ENCODE data around the gene PTGR3.

Gene PTGR3, protein sequence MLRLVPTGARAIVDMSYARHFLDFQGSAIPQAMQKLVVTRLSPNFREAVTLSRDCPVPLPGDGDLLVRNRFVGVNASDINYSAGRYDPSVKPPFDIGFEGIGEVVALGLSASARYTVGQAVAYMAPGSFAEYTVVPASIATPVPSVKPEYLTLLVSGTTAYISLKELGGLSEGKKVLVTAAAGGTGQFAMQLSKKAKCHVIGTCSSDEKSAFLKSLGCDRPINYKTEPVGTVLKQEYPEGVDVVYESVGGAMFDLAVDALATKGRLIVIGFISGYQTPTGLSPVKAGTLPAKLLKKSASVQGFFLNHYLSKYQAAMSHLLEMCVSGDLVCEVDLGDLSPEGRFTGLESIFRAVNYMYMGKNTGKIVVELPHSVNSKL

GRCh38 chr18:75209129-75209950 lies at the start of gene PTGR3:
Gene PTGR3 (minus strand): TSS chr18:75209139. CDS start chr18:75209058, 81 bp downstream.
- peak; percentile 91 for DNase-seq

- DNase-seq: no peak
Measured at GRCh38 chr18:75257605-75258004, 48.7 kb upstream of the PTGR3 start.

DNA sequence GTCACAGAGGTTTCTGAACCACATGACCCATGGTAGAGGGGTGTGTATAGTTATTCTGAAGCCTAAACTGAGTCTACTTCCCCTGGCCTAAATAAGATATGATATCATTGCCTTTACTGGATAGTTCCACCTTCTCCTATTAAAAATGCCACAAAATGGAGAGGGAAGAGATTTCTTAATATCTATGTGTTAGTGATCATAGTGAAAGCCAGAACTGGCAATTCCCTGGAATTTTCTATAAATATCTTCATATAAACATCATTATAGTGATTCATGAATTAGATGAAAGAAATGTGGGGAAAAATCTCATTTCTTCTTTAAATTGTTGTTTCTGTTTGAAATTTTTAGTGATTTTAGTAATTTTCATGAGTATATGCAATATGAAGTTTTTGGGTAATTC lies 47.4 kb upstream of the PTGR3 start:
- DNase-seq: no peak

DNA sequence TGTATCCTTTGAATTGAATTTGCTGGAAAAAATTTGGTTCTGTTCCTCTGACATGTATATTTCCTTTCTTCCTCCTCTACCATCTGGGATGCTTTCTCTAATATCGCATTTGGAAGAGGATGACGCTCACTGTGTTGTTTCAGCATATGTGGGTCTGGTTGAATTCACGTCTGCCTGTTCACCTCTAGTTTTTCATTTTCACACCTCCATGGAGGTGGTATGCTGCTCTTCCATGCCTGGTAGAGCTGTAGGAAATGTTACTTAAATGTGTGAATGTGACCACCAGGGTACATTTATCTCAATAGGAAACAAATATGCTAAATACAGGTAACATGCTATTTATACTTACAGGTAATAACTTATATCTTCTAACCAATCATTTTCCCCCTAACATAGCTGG lies 46.2 kb upstream of the PTGR3 start:
- DNase-seq: no peak

GRCh38 chr18:75253784-75254183 lies 44.8 kb upstream of the PTGR3 start:
- no peak for DNase-seq

DNA sequence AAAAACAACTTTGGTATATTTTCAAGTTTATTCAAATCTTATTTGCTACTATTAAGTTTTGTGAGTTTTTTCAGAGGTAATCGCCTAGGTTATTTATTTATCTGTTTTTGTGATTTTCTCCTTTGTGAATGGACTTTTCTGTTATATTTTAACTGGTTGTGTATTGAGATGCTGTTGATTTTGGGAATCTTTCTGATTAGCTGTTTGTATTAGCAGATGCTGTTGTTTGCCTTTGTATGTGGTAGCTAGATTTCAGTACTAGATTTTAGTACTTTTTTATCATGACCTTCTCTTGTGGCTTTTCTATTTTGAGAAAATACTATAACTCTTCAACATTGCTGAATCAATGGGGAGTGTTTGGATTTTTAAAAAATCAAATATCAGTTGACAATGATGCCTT lies 44.1 kb upstream of the PTGR3 start:
- DNase-seq: no peak

- no peak for DNase-seq
Measured at GRCh38 chr18:75252136-75252535, 43.2 kb upstream of the PTGR3 start.

DNA sequence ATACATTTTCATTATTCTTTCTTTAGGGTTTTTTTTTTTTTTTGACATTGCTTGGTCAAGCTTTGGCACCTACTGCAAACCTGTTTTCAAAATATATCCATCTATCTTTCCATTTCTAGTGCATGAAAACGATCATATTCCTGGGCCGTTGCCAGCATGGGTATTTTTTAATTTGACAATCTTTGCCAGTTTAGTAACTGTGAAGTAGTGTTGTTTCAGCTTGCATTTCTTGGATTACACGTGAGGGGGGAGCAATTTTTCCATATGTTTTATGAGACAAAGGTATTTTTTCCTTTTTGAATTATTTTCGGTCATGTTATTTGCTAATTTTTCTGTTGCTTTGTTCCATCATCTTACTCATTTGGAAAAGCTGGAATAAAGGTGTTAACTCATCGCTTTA lies 42.5 kb upstream of the PTGR3 start:
- DNase-seq: no peak

DNA sequence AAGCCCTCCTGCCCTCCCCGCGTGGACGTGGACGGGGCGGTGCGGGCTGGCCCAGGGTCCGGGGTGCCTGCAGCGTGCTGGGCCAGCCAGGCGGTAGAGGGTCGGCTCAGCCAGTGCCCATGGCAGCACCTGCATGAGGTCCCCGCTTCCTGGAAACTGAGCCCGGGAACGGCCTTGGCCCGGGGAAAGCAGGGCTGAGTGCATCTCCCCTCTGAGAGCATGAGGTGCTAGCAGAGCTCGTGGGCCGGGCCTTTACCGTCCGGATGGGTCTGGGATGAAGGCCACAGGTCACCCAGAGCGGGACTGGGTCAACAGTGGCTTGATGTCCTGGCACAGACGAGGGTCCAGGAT lies 41.5 kb upstream of the PTGR3 start:
- no peak for DNase-seq

DNA sequence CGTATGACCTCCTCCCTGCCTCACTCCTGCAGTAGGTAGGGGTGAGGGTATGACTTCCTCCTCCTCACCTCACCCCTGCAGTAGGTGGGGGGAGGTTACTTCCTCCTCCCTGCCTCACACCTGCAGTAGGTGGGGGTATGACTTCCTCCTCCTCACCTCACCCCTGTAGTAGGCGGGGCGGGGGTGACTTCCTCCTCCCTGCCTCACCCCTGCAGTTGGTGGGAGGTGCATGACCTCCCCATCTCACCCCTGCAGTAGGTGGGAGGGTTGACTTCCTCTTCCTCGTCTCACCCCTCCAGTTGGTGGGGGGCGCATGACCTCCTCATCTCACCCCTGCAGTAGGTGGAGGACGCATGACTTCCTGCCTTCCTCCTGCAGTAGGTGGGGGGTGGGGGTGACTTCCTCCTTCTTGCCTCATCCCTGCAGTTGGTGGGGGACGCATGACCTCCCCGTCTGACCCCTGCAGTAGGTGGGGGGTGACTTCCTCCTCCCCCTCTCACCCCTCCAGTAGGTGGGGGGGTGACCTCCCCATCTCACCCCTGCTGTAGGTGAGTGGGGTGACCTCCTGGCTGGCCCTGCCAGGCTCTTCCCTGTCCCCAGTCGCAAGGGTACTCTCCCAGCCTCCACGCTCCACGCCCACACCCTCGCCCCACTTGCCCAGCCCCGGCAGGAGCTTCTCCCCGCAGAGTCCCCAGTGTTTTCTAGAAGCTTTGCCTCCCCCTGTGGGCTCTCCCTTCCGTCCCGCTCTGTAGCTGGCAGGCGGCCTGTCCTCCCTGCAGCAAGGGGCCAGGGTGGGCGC lies 40.9 kb upstream of the PTGR3 start:
- DNase-seq: peak; percentile 9

DNA sequence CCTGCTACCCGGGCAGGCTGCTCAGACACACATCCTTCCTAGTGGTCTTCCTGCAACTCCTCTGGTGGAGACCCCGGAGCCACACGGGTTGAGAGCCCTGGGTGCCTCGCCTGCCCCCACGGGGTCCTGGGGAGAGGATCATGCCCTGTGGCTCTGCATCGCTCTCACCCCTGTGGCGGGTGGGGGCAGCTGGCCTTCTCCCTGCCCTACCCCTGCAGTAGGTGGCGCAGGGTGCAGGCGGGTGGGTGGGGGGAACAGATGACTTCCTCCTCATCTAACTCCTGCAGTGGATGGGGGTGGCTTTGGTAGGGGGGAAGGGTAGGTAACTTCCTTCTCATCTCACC lies 40.2 kb upstream of the PTGR3 start:
- no peak for DNase-seq

GRCh38 chr18:75248426-75249174 lies 39.7 kb upstream of the PTGR3 start:
- no peak for DNase-seq

DNA sequence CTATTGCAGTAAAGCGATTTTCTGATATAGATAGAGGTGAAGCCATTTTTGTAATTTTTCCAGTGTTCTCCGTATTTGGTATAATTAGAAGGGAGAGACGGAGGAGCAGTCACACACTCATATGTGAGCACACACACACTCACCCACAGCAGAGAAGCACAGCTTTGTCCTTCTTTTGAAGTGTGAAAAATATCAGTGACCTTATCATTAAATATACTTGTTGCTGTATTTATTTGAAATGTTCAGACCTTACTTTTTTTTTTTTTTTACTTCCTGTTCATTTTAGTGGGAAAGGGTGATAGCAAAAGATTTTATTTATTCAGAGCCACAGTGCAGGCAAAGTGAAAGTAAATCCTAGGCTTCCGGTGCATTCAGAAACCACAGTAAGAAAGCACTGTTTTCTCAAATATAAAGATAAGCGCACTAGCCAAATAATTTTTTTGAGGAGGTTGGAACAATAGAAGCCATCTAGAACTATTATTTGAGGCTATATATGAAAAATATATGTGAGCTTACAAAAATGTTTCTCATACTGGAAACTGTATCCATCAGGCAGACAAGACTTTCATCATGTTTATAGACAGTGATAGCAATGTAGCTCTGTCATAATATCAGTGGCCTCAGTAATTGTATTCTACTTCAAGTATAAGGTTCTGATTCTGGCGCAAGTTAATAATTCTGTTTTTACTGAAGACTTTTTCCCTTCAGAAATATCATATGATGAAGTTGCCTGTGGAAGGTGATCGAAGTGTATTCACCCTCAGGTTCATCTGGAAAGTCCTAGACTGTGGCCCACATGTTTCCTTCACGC lies 38.9 kb upstream of the PTGR3 start:
- DNase-seq: peak; percentile 46

- DNase-seq: peak; percentile 13
Measured at GRCh38 chr18:75246721-75247610, 38.0 kb upstream of the PTGR3 start.

DNA sequence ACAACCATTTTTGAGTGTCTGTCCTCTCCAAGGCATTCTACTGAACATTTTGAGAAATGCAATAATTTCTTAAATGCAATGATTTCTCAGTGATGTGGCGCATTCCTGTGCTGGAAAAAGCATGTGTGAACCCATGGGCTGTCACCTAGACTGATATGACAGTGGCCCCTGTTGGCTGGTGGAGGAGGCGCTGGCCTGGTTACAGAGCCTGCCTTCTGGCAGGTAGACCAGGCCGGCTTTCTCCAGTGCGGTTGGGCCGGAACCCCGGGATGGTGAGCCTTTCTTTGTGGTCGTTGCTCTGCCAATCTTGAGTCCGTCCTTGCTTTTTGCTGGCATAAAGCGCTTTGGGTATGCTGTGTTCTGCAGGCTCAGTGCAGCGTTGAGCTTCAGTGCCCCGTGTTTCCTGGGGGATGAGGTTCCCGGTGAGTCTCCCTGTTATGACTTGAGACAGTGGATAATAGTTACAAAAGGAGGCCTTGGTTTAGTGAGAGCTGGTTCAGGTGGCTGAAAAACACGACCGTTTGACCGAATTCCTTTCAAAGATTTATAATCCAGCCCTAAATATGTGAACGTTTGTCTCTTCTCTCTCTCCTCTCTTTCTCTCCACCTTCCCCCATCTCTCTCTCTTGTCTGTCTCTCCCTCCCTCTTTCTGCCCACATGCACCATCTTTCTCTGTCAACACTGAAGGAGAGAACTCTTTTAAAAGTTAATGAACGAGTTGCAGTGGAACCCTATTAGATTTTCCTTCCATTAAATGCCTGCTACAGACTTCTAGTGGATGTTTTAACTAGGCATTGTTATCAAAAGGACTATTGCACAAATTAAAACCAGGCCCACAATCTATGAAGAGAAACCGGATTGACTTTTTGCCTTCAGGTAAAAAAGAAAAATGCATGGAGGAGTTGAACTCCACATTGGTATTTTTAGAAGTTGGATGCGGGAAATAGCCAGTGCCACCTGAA lies 35.7 kb upstream of the PTGR3 start:
- DNase-seq: no peak

- DNase-seq: no peak
Measured at GRCh38 chr18:75241705-75242104, 32.8 kb upstream of the PTGR3 start.

DNA sequence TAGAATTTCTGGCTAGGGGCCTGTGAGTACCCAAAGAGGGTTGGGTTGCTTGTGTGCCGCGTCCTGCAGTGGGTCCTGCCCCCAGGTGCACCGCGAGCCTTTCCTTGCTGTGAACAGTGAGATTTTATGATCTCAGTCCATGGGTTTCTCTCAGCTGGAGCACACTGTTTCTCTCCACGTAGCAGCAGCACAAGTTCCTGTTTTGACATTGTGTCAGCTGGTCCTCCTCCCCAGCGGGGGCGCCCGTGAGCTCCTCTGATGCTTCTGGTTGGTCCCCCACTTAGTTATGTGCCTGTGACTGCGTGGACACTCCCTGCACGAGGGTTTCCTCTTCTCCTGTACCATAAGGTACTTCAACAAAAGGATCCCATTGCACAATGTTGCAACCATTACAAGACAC lies 31.5 kb upstream of the PTGR3 start:
- DNase-seq: no peak

- DNase-seq: no peak
Measured at GRCh38 chr18:75238786-75239185, 29.8 kb upstream of the PTGR3 start.

DNA sequence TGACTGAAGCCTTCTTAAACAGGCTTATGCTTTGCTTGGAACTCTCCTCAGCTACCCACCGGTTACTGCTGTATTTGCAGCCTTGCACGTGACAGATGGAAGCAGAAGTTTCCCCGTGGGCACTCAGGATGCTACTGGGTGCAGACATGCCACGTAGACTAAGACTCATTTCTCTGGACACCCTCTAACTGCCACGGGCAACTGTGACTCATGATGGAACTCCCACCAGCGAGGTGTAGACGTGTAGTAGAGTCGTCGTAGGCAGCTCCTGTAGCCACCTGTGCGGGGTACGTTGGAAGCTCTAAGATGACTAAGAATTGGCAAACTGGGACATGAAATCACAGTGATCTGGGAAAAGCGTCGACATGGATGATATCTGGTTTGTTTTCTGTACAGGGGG lies 29.2 kb upstream of the PTGR3 start:
- DNase-seq: no peak

- no peak for DNase-seq
Measured at GRCh38 chr18:75235896-75236295, 27.0 kb upstream of the PTGR3 start.
